Measurements from ENCODE around the gene CLCN6. TPM values are rescaled to one million over a fixed set of nuclear protein-coding genes. Genes with fewer than 3 reads are reported as not detected.

The CLCN6 gene
- total and polyA plus RNA-seq, 2 of the 13 experiments (the other 11 are each of a cell fraction or from before 2014, with no cell fraction given): 14.9 to 19.3 TPM

DNA sequence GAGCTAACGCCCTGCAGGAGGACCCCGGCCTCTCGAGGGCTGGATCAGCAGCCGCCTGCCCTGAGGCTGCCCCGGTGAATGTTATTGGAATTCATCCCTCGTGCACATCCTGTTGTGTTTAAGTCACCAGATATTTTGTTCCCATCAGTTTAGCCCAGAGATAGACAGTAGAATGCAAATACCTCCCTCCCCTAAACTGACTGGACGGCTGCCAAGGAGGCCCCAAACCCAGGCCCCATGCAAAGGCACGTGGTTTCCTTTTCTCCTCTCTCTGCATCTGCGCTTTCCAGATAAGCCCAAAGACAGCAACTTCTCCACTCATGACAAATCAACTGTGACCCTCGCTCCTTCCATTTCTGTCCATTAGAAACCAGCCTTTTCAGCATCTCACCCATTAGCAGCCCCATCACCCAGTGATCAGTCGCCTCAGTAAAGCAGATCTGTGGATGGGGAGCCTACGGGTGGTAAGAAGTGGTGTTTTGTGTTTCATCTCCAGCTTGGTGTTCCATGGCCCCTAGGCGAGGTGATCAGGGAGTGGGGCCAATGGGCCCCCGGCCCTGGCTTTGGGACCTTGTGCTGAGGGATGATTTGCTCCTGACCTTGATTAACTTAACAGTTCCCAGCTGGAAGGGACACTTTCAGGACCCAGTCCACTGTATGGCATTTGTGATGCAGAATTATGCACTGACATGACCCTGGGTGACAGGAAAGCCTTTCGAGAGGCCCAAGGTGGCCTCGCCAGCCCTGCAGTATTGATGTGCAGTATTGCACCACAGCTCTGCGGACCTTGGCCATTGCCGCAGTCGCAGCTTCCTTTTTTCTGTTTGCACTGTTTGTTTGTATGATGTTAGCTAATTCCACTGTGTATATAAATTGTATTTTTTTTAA is 36.4 kb downstream of the CLCN6 start (continued):
- TF ChIP-seq, protein P1, sequence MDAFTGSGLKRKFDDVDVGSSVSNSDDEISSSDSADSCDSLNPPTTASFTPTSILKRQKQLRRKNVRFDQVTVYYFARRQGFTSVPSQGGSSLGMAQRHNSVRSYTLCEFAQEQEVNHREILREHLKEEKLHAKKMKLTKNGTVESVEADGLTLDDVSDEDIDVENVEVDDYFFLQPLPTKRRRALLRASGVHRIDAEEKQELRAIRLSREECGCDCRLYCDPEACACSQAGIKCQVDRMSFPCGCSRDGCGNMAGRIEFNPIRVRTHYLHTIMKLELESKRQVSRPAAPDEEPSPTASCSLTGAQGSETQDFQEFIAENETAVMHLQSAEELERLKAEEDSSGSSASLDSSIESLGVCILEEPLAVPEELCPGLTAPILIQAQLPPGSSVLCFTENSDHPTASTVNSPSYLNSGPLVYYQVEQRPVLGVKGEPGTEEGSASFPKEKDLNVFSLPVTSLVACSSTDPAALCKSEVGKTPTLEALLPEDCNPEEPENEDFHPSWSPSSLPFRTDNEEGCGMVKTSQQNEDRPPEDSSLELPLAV (CRISPR knock-in tag; conservative IDR thresholded peaks at IDR 0.05; ENCODE audit: low read depth): no peak
- TF ChIP-seq ZNF749 (CRISPR knock-in tag; IDR thresholded peaks at IDR 0.05; ENCODE audit: borderline replicate concordance) (no peak), MLLT10 (CRISPR knock-in tag; IDR thresholded peaks at IDR 0.05) (no peak), ZNF264 (CRISPR knock-in tag; IDR thresholded peaks at IDR 0.05) (peak; percentile 63; the same call in 1 of the 2 replicates), NBN (conservative IDR thresholded peaks at IDR 0.05) (no peak), ZNF20 (CRISPR knock-in tag; IDR thresholded peaks at IDR 0.05) (no peak), HNF4G (IDR thresholded peaks at IDR 0.05; ENCODE audit: borderline replicate concordance, low read depth, low read length) (peak; percentile 99), HNF4G (CRISPR knock-in tag; IDR thresholded peaks at IDR 0.05; ENCODE audit: borderline replicate concordance, low read depth) (peak; percentile 66), KLF11 (CRISPR knock-in tag; IDR thresholded peaks at IDR 0.05) (no peak), ZNF496 (CRISPR knock-in tag; IDR thresholded peaks at IDR 0.05; ENCODE audit: insufficient replicate concordance) (no peak), ZNF331 (CRISPR knock-in tag; IDR thresholded peaks at IDR 0.05) (peak; percentile 92), ZNF572 (CRISPR knock-in tag; IDR thresholded peaks at IDR 0.05) (peak; percentile 67; the same call in 1 of the 2 replicates), HOXD1 (CRISPR knock-in tag; IDR thresholded peaks at IDR 0.05) (peak; percentile 91), PCBP2 (optimal IDR thresholded peaks at IDR 0.05; ENCODE audit: low read depth, low read length, poor library complexity, severe bottlenecking) (no peak), PAF1 (CRISPR knock-in tag; IDR thresholded peaks at IDR 0.05) (no peak), IRX3 (CRISPR knock-in tag; IDR thresholded peaks at IDR 0.05; ENCODE audit: borderline replicate concordance, low read depth) (no peak), ZC3H4 (CRISPR knock-in tag; IDR thresholded peaks at IDR 0.05; ENCODE audit: borderline replicate concordance) (no peak), ZNF101 (CRISPR knock-in tag; IDR thresholded peaks at IDR 0.05; ENCODE audit: borderline replicate concordance, low read depth) (no peak)
- TF ChIP-seq, protein P2, sequence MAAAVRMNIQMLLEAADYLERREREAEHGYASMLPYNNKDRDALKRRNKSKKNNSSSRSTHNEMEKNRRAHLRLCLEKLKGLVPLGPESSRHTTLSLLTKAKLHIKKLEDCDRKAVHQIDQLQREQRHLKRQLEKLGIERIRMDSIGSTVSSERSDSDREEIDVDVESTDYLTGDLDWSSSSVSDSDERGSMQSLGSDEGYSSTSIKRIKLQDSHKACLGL (CRISPR knock-in tag; IDR thresholded peaks at IDR 0.05): peak; percentile 60; the same call in 1 of the 2 replicates
- TF ChIP-seq, protein P3, sequence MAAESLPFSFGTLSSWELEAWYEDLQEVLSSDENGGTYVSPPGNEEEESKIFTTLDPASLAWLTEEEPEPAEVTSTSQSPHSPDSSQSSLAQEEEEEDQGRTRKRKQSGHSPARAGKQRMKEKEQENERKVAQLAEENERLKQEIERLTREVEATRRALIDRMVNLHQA (CRISPR knock-in tag; IDR thresholded peaks at IDR 0.05): no peak
- TF ChIP-seq, protein P4, sequence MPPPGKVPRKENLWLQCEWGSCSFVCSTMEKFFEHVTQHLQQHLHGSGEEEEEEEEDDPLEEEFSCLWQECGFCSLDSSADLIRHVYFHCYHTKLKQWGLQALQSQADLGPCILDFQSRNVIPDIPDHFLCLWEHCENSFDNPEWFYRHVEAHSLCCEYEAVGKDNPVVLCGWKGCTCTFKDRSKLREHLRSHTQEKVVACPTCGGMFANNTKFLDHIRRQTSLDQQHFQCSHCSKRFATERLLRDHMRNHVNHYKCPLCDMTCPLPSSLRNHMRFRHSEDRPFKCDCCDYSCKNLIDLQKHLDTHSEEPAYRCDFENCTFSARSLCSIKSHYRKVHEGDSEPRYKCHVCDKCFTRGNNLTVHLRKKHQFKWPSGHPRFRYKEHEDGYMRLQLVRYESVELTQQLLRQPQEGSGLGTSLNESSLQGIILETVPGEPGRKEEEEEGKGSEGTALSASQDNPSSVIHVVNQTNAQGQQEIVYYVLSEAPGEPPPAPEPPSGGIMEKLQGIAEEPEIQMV (CRISPR knock-in tag; IDR thresholded peaks at IDR 0.05; ENCODE audit: low read depth): peak; percentile 90; the same call in 1 of the 2 replicates
- TF ChIP-seq, protein P5, sequence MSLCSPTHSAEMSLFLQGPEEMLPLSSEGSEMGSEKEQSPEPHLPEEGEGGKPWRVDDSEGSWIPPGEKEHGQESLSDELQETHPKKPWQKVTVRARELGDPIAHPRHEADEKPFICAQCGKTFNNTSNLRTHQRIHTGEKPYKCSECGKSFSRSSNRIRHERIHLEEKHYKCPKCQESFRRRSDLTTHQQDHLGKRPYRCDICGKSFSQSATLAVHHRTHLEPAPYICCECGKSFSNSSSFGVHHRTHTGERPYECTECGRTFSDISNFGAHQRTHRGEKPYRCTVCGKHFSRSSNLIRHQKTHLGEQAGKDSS (CRISPR knock-in tag; IDR thresholded peaks at IDR 0.05; ENCODE audit: borderline replicate concordance, low read depth): peak; percentile 53; the same call in 1 of the 2 replicates
- TF ChIP-seq, protein P6, sequence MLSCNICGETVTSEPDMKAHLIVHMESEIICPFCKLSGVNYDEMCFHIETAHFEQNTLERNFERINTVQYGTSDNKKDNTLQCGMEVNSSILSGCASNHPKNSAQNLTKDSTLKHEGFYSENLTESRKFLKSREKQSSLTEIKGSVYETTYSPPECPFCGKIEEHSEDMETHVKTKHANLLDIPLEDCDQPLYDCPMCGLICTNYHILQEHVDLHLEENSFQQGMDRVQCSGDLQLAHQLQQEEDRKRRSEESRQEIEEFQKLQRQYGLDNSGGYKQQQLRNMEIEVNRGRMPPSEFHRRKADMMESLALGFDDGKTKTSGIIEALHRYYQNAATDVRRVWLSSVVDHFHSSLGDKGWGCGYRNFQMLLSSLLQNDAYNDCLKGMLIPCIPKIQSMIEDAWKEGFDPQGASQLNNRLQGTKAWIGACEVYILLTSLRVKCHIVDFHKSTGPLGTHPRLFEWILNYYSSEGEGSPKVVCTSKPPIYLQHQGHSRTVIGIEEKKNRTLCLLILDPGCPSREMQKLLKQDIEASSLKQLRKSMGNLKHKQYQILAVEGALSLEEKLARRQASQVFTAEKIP (CRISPR knock-in tag; IDR thresholded peaks at IDR 0.05; ENCODE audit: borderline replicate concordance): no peak

Data from HepG2 (cell line).